ENCODE data around the gene SMOC1.

DNA sequence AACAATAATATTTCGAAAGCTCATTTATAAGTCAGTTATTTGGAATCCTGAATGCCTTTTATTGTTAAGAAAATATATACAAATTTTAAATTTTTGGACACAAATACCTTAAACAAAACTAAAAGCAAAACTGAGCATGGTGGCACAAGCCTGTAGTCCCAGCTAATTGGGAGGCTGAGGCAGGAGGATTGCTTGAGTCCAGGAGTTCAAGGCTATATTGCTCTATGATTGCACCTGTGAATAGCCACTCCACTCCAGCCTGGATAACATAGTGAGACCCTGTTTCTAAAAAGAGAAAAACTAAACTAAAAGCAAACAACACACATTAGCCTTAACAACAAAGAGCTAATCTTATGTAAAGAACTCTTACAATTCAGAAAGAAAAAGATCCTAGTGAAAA, 78.8 kb downstream of the SMOC1 start:
- TF ChIP-seq, protein P1, sequence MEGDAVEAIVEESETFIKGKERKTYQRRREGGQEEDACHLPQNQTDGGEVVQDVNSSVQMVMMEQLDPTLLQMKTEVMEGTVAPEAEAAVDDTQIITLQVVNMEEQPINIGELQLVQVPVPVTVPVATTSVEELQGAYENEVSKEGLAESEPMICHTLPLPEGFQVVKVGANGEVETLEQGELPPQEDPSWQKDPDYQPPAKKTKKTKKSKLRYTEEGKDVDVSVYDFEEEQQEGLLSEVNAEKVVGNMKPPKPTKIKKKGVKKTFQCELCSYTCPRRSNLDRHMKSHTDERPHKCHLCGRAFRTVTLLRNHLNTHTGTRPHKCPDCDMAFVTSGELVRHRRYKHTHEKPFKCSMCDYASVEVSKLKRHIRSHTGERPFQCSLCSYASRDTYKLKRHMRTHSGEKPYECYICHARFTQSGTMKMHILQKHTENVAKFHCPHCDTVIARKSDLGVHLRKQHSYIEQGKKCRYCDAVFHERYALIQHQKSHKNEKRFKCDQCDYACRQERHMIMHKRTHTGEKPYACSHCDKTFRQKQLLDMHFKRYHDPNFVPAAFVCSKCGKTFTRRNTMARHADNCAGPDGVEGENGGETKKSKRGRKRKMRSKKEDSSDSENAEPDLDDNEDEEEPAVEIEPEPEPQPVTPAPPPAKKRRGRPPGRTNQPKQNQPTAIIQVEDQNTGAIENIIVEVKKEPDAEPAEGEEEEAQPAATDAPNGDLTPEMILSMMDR (IDR thresholded peaks at IDR 0.05): no peak
- no peak for TF ChIP-seq EP300 (IDR thresholded peaks at IDR 0.05)

Data from stomach (tissue), 4 donors.